ENCODE results near the gene USP35. TPM values are rescaled to one million over a fixed set of nuclear protein-coding genes. Genes with fewer than 3 reads are reported as not detected.

USP35 gene
- total RNA-seq, 1 experiment from 2014 or later: 6.0 TPM

GRCh38 chr11:78199653-78200015 is 10.9 kb downstream of the USP35 start:
- H3K36me3 ChIP-seq (ENCODE audit: control insufficient read depth in 1 of 2, insufficient read depth in 2 of 2, low read length in 2 of 2): no peaks in the 10 kb centered on the region
- no peak for DNase-seq (ENCODE audit: low read depth, low spot score)
- BruUV-seq (replicated peaks): no TSS peak
- no peak overlapping the region for H3K27ac ChIP-seq (ENCODE audit: low read depth, low read length)
- no peak overlapping the region for H2AFZ ChIP-seq (ENCODE audit: low read depth, low read length, poor library complexity, severe bottlenecking)
- H3K27me3 ChIP-seq (ENCODE audit: insufficient read depth, low read length): no peaks in the 10 kb centered on the region
- no peak overlapping the region for H3K4me3 ChIP-seq (replicated peaks in 1 of 2; ENCODE audit: low read depth in 1 of 2, low read length in 2 of 2)
- intact Hi-C loops (cut with micrococcal nuclease): no loop called here
- H4K20me1 ChIP-seq (ENCODE audit: insufficient read depth): no peaks in the 10 kb centered on the region
- no peaks in the 10 kb centered on the region for H3K9me2 ChIP-seq (ENCODE audit: insufficient read depth)
- ChIA-PET POLR2A (no interaction called here), CTCF (no interaction called here), RAD21 (ENCODE audit: low non-redundant PET in 1 of 2, low total read pairs in 2 of 2, uncharacterized antibody in 2 of 2, unreplicated experiment in 2 of 2) (no interaction called here)
- peaks cover 0 to 3% of the 10 kb centered on the region in 2 experiments; a peak in 1 of 4 replicates for H3K4me1 ChIP-seq (ENCODE audit: control insufficient read depth in 1 of 2, insufficient read depth in 2 of 2, low read length in 2 of 2)
- H3K79me2 ChIP-seq (ENCODE audit: insufficient read depth, low read length): no peaks in the 10 kb centered on the region
- H3K9ac ChIP-seq (ENCODE audit: low read length): no peak overlapping the region
- H3K4me2 ChIP-seq (ENCODE audit: low read length): no peak overlapping the region
- ATAC-seq: no peak
- TF ChIP-seq ELF1 (IDR thresholded peaks at IDR 0.05; ENCODE audit: borderline replicate concordance, low read depth) (no peak), EGR1 (IDR thresholded peaks at IDR 0.05; ENCODE audit: low read depth) (no peak), CBX3 (IDR thresholded peaks at IDR 0.05; ENCODE audit: low read depth) (no peak), POLR2A (IDR thresholded peaks at IDR 0.05; ENCODE audit: borderline replicate concordance, extremely low read depth, insufficient read depth, insufficient read length) (no peak)
- TF ChIP-seq, protein P1, sequence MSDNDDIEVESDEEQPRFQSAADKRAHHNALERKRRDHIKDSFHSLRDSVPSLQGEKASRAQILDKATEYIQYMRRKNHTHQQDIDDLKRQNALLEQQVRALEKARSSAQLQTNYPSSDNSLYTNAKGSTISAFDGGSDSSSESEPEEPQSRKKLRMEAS (IDR thresholded peaks at IDR 0.05): no peak
- no peaks in the 10 kb centered on the region for H3K9me3 ChIP-seq (ENCODE audit: control insufficient read depth in 1 of 2, insufficient read depth in 1 of 2, low read depth in 1 of 2, low read length in 2 of 2)

DNA sequence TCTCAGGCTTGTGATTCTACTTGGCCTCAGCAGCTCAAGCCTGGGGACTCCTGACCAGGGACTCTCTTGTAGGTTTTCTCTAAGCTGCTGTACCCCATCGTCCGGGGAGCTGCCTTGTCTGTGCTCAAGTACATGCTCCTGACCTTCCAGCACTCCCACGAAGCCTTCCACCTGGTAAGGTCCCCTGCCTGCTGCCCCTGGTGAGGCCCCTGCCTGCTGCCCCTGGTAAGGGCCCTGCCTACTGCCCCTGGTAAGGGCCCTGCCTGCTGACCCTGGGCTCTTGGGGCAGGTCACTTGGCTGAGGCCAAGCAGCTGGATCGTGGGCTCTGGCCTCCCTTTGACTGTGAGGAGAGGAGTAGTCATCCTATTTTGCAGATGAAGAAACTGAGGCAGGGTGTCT is 11.3 kb downstream of the USP35 start:
- RAD21 ChIA-PET (ENCODE audit: low non-redundant PET in 1 of 2, low total read pairs in 2 of 2, uncharacterized antibody in 2 of 2, unreplicated experiment in 2 of 2): no interaction called here
- Histone ChIP-seq H4K20me1 (ENCODE audit: insufficient read depth) (no peaks in the 10 kb centered on the region), H3K9me3 (ENCODE audit: control insufficient read depth in 1 of 2, insufficient read depth in 1 of 2, low read depth in 1 of 2, low read length in 2 of 2) (no peaks in the 10 kb centered on the region), H3K79me2 (ENCODE audit: insufficient read depth, low read length) (no peaks in the 10 kb centered on the region), H3K27me3 (ENCODE audit: insufficient read depth, low read length) (no peaks in the 10 kb centered on the region), H3K4me2 (ENCODE audit: low read length) (no peak overlapping the region), H3K4me3 (replicated peaks in 1 of 2; ENCODE audit: low read depth in 1 of 2, low read length in 2 of 2) (no peak overlapping the region), H3K9me2 (ENCODE audit: insufficient read depth) (no peaks in the 10 kb centered on the region), H3K27ac (ENCODE audit: low read depth, low read length) (no peak overlapping the region), H3K9ac (ENCODE audit: low read length) (no peak overlapping the region), H3K4me1 (ENCODE audit: control insufficient read depth in 1 of 2, insufficient read depth in 2 of 2, low read length in 2 of 2) (no peaks in the 10 kb centered on the region), H3K36me3 (ENCODE audit: control insufficient read depth in 1 of 2, insufficient read depth in 2 of 2, low read length in 2 of 2) (no peaks in the 10 kb centered on the region), H2AFZ (ENCODE audit: low read depth, low read length, poor library complexity, severe bottlenecking) (no peak overlapping the region)
- ATAC-seq (no peak), DNase-seq (ENCODE audit: low read depth, low spot score) (no peak)
- no peak for TF ChIP-seq EZH2phosphoT487 (IDR thresholded peaks at IDR 0.05; ENCODE audit: borderline replicate concordance)
- TF ChIP-seq ZFX (IDR thresholded peaks at IDR 0.05): no peak
- no peak for TF ChIP-seq POLR2A (IDR thresholded peaks at IDR 0.05; ENCODE audit: borderline replicate concordance, extremely low read depth, insufficient read depth, insufficient read length)
- TF ChIP-seq ZNF274 (IDR thresholded peaks at IDR 0.05; ENCODE audit: low read depth, low read length): no peak
- no peak for TF ChIP-seq EGR1 (IDR thresholded peaks at IDR 0.05; ENCODE audit: low read depth)
- no peak for TF ChIP-seq ELF1 (IDR thresholded peaks at IDR 0.05; ENCODE audit: borderline replicate concordance, low read depth)
- TF ChIP-seq, protein P2, sequence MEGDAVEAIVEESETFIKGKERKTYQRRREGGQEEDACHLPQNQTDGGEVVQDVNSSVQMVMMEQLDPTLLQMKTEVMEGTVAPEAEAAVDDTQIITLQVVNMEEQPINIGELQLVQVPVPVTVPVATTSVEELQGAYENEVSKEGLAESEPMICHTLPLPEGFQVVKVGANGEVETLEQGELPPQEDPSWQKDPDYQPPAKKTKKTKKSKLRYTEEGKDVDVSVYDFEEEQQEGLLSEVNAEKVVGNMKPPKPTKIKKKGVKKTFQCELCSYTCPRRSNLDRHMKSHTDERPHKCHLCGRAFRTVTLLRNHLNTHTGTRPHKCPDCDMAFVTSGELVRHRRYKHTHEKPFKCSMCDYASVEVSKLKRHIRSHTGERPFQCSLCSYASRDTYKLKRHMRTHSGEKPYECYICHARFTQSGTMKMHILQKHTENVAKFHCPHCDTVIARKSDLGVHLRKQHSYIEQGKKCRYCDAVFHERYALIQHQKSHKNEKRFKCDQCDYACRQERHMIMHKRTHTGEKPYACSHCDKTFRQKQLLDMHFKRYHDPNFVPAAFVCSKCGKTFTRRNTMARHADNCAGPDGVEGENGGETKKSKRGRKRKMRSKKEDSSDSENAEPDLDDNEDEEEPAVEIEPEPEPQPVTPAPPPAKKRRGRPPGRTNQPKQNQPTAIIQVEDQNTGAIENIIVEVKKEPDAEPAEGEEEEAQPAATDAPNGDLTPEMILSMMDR (IDR thresholded peaks at IDR 0.05 in 2 of 3, conservative IDR thresholded peaks at IDR 0.05 in 1 of 3; ENCODE audit: borderline replicate concordance in 1 of 3, insufficient read depth in 1 of 3, low read depth in 2 of 3, low read length in 2 of 3): no peak
- no peak for TF ChIP-seq FOSL1 (IDR thresholded peaks at IDR 0.05; ENCODE audit: low read depth)
- TF ChIP-seq POLR2AphosphoS5 (IDR thresholded peaks at IDR 0.05; ENCODE audit: low read depth, low read length): no peak
- TF ChIP-seq, protein P3, sequence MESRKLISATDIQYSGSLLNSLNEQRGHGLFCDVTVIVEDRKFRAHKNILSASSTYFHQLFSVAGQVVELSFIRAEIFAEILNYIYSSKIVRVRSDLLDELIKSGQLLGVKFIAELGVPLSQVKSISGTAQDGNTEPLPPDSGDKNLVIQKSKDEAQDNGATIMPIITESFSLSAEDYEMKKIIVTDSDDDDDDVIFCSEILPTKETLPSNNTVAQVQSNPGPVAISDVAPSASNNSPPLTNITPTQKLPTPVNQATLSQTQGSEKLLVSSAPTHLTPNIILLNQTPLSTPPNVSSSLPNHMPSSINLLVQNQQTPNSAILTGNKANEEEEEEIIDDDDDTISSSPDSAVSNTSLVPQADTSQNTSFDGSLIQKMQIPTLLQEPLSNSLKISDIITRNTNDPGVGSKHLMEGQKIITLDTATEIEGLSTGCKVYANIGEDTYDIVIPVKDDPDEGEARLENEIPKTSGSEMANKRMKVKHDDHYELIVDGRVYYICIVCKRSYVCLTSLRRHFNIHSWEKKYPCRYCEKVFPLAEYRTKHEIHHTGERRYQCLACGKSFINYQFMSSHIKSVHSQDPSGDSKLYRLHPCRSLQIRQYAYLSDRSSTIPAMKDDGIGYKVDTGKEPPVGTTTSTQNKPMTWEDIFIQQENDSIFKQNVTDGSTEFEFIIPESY (IDR thresholded peaks at IDR 0.05; ENCODE audit: extremely low read depth, insufficient replicate concordance, low read length): no peak
- intact Hi-C loops (cut with micrococcal nuclease): no loop called here
- no TSS peak for BruUV-seq (replicated peaks)
- POLR2A ChIA-PET: no interaction called here
- CTCF ChIA-PET: no interaction called here
